Activated CD4-positive, alpha-beta memory T cell treated with anti-CD3 and anti-CD28 coated beads, Interleukin-2, amount 10 ng/mL, durations not matched to agents 7 days and 5 days (primary cell): ENCODE measurements around the gene CUL4A. TPM values are rescaled to one million over a fixed set of nuclear protein-coding genes. Genes with fewer than 3 reads are reported as not detected.
"Not testable (repeated sequence)": the region's sequence is repeated elsewhere in the genome, so short reads cannot be mapped to it uniquely, and the experiment has no call there.

Experiments used
- CTCF ChIA-PET: fragments of 350-600 bp; sonication (Branson Sonifier 250); formaldehyde crosslinking; loops from one replicate; lab custom pipeline; 2021; ENCODE audit warnings: antibody characterized with exemption, inconsistent platforms; lab: Charles Lee
- POLR2A ChIA-PET: fragments of 350-600 bp; sonication (Branson Sonifier 250); formaldehyde crosslinking; loops from one replicate; lab custom pipeline; 2021; ENCODE audit warnings: antibody characterized with exemption; lab: Charles Lee
- DNase-seq: peaks from one replicate; pipeline ENCODE4 v3.0.0-alpha.2; 2020
- H3K27ac Mint-ChIP-seq: one replicate; pipeline ENCODE4 v1.8.0; 2021; ENCODE audit warnings: mild to moderate bottlenecking, mixed read lengths
- H3K27me3 Mint-ChIP-seq: one replicate; pipeline ENCODE4 v1.8.0; 2021; ENCODE audit warnings: mixed read lengths
- H3K36me3 Mint-ChIP-seq: one replicate; pipeline ENCODE4 v1.8.0; 2021; ENCODE audit warnings: low read depth, mixed read lengths
- H3K4me1 Mint-ChIP-seq: one replicate; pipeline ENCODE4 v1.8.0; 2021; ENCODE audit warnings: mixed read lengths
- H3K4me3 Mint-ChIP-seq: one replicate; pipeline ENCODE4 v1.8.0; 2021; ENCODE audit warnings: mild to moderate bottlenecking, mixed read lengths
- H3K9me3 Mint-ChIP-seq: one replicate; pipeline ENCODE4 v1.8.0; 2021; ENCODE audit warnings: mixed read lengths
- total RNA-seq, 2 experiments: library from RNA; stranded (reverse); gene quantifications; one replicate each; pipeline ENCODE4 v1.2.3, GENCODE V29; 2021

Gene CUL4A
- total RNA-seq, 2 experiments from 2014 or later, result 67.2 to 68.8 TPM

DNA sequence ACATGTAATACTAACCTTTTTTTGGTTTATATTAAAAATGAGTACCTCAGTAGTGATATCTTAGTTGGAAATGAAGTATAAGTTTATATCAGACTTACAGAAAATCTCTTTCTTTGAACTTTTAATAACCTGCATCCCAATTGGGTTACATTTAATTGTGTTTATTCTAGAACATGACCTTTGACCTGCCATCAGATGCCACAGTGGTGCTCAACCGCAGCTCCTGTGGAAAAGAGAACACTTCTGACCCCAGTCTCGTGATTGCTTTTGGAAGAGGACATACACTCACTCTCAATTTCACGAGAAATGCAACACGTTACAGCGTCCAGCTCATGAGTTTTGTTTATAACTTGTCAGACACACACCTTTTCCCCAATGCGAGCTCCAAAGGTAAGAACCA is 100.1 kb downstream of the CUL4A start:
- no peaks in the 10 kb centered on the region for H3K27me3 Mint-ChIP-seq
- no peaks in the 10 kb centered on the region for H3K4me1 Mint-ChIP-seq
- peaks cover 26% of the 10 kb centered on the region for H3K36me3 Mint-ChIP-seq
- ChIA-PET POLR2A (interaction anchor here (1.0 to 1.5 kb wide), 2 partner anchors 9 to 12 kb away, joined by 3 to 4 read pairs; partner anchors contain the start of gene LAMP1), CTCF (no interaction called here)
- no peak overlapping the region for H3K4me3 Mint-ChIP-seq
- H3K27ac Mint-ChIP-seq, result no peak overlapping the region
- DNase-seq, result no peak
- no peaks in the 10 kb centered on the region for H3K9me3 Mint-ChIP-seq

DNA sequence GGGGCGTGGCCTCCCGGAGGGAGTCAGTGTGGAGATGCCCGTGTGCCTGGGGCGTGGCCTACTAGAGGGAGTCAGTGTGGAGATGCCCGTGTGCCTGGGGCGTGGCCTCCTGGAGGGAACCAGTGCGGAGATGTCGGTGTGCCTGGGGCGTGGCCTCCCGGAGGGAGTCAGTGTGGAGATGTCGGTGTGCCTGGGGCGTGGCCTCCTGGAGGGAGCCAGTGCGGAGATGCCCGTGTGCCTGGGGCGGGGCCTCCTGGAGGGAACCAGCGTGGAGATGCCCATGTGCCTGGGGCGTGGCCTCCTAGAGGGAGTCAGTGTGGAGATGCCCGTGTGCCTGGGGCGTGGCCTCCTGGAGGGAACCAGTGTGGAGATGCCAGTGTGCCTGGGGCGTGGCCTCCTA is 104.7 kb downstream of the CUL4A start:
- H3K4me1 Mint-ChIP-seq, H3K27ac Mint-ChIP-seq, DNase-seq, CTCF ChIA-PET, H3K27me3 Mint-ChIP-seq, POLR2A ChIA-PET, H3K9me3 Mint-ChIP-seq, H3K4me3 Mint-ChIP-seq: not testable (repeated sequence)
- H3K36me3 Mint-ChIP-seq, result peaks cover 25% of the 10 kb centered on the region

DNA sequence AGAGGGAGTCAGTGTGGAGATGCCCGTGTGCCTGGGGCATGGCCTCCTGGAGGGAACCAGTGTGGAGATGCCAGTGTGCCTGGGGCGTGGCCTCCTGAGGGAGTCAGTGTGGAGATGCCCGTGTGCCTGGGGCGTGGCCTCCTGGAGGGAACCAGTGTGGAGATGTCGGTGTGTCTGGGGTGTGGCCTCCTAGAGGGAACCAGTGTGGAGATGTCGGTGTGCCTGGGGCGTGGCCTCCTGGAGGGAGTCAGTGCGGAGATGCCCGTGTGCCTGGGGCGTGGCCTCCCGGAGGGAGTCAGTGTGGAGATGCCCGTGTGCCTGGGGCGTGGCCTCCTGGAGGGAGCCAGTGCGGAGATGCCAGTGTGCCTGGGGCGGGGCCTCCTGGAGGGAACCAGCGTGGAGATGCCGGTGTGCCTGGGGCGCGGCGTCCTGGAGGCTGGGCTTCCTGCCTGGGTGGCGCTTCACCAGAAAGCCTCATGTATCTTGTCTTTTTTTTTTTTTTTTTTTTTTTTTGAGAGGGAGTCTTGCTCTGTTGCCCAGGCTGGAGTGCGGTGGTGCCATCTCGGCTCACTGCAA is 105.6 kb downstream of the CUL4A start:
- POLR2A ChIA-PET, H3K4me3 Mint-ChIP-seq, H3K9me3 Mint-ChIP-seq, CTCF ChIA-PET, H3K27me3 Mint-ChIP-seq, DNase-seq, H3K27ac Mint-ChIP-seq, H3K4me1 Mint-ChIP-seq: not testable (repeated sequence)
- peaks cover 25% of the 10 kb centered on the region for H3K36me3 Mint-ChIP-seq

DNA sequence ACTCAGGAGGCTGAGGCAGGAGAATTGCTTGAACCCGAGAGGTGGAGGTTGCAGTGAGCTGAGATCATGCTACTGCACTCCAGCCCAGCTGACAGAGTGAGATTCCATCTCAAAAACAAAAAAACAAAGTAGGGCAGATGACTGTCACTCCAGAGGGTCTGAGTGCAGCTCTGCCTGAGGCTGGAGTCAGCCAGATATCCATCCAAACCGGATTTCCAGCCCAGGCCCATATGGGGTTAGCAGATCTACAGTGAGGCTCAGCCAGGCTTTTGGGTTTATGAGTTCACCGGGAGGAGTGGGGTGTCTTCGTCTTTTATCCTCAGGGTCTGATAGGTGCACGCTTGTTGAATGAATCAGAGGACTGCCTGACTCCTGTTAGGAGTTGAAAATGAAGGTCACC is 106.6 kb downstream of the CUL4A start:
- H3K27me3 Mint-ChIP-seq, result no peaks in the 10 kb centered on the region
- ChIA-PET CTCF (no interaction called here), POLR2A (no interaction called here)
- no peak overlapping the region for H3K4me3 Mint-ChIP-seq
- no peak for DNase-seq
- H3K27ac Mint-ChIP-seq, result no peak overlapping the region
- peaks cover 28% of the 10 kb centered on the region for H3K36me3 Mint-ChIP-seq
- H3K9me3 Mint-ChIP-seq, result no peaks in the 10 kb centered on the region
- H3K4me1 Mint-ChIP-seq, result no peaks in the 10 kb centered on the region

Other genes starting within 250 kb of the CUL4A start
- gene MCF2L, start 240.4 kb upstream of the CUL4A start, total RNA-seq, result under 1 TPM; 0.33 to 0.86 TPM
- not detected for gene F7, start 103.8 kb upstream of the CUL4A start, total RNA-seq
- gene F10, start 86.8 kb upstream of the CUL4A start, total RNA-seq, result not detected
- not detected for gene PROZ, start 51.0 kb upstream of the CUL4A start, total RNA-seq
- 10 to 100 TPM; 58.9 to 66.2 TPM for gene PCID2, start 944 bp upstream of the CUL4A start, total RNA-seq
- 10 to 100 TPM; 79.5 to 80.7 TPM for gene LAMP1, start 87.6 kb downstream of the CUL4A start, total RNA-seq
- under 1 TPM in 1 of 2 experiments, not detected in 1; 0.20 TPM for gene GRTP1, start 154.5 kb downstream of the CUL4A start, total RNA-seq
- gene ADPRHL1, start 243.9 kb downstream of the CUL4A start, total RNA-seq, result under 1 TPM; 0.71 to 0.75 TPM